ENCODE results near the gene CTTNBP2.

The CTTNBP2 gene

DNA sequence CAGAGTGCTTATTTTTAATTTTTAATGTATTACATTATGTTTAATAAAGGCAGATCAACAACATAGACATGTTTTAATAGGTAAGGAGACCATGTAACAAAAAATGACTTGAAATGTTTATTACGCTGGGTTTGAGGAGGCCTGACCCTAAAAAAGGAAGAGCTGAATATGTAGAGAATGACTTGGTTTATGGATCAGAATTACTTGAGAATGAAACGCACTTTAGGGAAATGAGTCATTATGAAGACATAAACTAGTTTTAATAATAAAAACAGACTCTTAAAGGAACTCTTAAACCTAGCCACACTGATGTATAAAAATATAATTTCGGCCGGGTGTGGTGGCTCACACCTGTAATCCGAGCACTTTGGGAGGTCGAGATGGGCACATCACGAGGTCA lies 56.5 kb downstream of the CTTNBP2 start:
- DNase-seq: no peak

DNA sequence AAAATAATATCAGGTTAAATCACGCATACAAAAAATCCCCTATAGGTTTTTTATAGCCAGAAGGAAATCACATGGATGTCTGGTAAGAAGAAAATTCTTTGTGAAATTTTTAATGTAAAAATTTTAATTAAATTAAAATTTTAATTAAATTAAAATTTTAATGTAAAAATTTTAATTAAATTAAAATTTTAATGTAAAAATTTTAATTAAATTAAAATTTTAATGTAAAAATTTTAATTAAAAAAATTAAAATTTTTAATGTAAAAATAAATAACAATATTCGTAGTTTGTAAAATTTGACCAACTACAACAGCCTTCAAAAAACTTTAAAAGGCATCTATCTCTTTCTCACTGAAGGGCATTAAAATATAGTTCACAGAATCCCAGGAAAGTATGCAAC lies 61.5 kb downstream of the CTTNBP2 start:
- DNase-seq: no peak

DNA sequence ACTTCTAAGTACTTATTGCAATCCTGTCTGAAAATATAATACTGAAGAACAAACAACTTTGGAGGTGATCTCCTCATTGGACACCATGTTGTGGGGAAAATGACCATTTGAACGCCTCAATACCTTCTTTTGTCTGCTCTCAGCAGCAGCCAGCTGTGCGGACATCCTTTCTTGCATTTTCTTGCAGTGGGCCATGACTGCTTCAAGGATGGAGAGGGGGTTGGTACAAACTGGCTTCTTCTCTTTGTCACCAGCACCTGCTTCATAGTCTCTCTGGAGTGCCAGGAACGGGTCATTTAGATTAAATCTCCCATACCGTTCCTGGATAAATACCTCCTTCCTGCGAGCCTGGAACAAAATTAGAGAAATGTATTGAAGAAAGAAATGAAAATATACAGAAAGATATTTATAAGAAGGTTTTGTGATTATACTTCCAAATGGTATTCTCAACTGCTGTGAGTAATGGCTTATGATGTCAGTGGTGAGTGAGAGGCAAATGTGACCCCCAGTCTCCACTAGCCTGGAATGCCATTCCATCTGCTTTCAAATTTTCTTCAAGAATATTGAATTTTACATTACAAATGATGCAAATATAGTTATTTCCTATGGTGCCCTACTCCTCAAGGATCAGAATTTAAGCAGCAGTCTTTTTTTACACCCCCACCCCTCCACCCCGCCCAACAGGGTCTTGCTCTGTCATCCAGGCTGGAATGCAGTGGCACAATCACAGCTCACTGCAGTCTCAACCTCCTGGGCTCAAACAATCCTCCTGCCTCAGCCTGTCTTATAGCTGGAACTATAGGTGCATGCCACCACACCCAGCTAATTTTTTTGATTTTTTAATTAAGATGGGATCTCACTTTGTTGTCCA lies 62.4 kb downstream of the CTTNBP2 start:
- DNase-seq: no peak

DNA sequence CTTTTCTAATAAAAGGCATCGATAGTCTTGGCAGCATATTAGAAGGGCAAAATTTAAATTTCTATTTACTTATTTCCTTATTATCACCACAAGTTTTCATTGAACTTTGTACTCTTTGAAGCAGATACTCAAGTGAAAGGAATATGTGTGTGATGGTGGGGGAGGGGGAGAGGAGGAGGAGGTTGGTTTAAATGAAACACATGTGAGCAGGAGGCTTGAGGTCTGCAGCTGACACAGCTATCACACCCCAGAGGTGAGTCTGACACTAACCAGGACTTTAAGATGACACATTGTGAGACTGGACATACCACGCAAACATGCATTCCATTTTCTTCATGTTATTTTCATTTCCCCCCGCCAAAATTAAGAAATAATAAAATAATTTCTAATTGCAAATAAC lies 63.3 kb downstream of the CTTNBP2 start:
- DNase-seq: no peak

DNA sequence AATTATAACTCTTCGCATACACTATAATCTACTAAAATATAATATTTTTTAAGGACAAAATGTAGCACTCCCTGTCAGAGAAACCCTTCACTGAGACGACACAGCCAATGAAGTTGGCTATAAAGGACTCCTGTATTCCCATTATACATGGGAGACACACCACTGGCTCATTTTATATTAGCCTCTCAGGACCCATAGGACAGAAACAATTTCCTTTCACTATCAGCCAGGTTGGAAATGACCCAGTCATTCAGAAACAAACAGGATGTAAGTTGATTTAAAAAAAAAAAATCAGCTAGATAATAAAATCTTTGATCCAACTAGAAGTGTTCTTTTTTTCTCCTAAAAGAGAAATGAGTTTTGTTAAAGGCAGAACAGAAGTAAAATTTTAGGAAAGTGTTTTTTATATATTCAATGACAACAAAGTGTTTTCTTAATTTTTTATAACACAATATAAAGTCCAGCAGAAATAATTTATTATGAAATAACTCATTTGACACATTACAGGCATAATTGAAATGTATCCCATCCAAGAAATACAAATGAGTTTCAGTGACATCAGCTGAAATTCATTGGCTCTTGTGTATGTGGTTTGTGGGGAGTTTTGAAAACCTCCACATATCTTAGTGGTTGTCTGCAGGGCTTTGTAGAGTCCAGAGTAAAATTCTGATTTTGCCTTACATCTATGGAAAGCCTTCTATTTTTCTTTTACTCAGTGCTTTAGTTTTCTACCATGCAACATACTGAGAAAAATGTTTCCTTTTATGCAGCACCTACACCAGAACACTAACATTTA lies 64.1 kb downstream of the CTTNBP2 start:
- DNase-seq: no peak

DNA sequence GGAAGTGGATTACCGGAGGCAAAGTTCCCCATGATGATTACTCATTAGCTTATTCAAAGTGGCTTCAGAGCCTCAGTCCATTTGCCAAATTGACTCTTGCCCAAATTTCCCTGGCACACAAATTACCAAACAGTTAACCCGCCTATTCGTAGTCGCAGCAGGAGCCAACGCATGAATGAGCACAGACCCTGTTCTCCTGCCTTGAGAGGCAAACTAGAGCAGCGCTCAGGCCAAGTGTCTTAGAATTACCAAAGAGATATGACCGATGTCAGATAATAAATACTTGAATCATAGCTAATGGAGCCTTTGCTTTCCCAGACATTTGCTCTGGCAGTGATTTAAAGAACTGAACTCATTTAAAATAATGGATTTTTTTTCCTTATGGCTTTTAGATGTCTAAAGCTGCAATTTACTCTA lies 64.9 kb downstream of the CTTNBP2 start:
- DNase-seq: peak; percentile 90

DNA sequence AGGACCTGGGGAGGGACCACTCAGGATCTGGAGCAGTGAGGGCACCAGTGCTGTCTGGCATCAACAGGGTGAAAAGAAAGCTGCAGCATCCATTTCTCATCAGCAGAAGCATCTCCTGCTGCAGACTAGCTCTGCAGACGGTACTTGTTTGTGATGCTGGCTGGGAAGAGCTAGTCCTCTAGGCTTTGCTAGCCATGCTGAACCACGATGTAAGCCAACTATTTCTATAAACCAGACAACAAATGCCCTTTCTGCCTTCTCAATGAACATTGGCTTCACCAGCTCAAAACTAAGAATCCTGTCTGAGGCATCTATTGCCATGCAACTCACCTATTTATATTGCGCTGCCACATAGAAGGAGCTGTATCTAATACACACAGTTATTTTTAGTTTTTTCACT lies 65.6 kb downstream of the CTTNBP2 start:
- no peak for DNase-seq

DNA sequence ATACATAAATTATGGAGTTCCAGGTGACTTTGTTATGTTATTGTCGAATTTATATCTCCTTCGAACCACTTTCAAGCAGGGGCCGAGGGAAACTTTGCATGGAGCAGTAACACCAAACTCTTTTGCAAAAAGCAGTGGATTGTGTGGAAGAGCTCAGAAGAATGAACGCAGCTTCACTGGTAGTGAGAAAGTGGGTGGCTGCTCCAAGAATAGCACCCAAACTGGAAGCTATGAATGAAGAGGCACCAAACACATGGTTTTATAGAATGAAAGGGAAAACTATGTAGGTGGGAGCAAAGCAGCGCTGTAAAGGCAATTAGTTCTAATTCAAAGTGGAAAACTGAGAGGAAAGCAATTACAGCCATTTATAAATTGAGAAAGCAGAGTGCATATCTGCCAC lies 67.2 kb downstream of the CTTNBP2 start:
- no peak for DNase-seq

DNA sequence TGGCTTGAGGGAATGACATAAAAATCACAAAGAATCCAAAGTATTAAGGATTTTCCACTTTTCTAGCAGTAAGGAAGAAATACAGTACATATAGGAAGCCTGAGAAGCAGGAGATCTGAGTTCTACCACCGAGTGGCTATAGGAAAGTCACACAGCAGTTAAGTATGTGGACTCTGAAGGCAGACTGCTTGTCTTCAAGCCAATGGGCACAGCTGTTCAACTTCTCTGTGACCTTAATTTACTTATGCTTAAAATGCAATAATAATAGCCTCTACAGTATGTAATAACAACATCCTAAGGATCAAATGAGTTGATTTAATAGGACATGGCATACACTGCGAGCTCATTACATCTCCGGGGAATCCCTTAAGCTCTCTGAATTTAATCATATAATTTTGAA lies 68.0 kb downstream of the CTTNBP2 start:
- no peak for DNase-seq

DNA sequence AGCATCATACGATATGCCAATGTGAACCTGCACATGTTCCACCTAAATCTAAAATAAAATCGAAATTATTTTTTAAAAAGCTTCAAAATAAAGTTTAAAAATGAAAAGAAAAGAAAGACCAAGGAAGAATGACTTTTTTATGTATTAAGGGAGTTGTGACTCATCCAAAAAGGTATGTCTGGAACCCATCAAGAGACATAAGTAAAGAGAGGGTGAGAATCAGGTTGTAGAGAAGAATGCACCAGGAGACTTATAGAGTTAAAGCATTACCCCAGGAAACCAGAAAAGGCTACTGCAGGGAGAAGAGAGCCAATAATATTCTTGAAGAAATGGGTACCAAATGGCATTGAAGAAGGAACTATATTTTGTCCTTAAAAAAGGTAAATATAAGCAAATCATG lies 69.8 kb downstream of the CTTNBP2 start:
- DNase-seq: no peak

DNA sequence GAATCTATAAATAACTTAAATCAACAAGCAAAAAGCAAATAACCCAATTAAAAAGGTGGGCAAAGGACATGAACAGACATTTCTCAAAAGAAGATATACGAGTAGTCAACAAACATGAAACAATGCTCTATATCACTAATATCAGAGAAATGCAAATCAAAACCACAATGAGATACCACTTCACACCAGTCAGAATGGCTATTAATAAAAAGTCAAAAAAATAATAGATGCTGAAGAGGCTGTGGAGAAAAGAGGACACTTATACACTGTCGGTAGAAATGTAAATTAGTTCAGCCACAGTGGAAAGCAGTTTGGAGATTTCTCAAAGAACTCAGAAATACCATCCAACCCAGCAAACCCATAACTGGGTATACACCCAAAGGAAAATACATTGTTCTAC lies 70.6 kb downstream of the CTTNBP2 start:
- no peak for DNase-seq

DNA sequence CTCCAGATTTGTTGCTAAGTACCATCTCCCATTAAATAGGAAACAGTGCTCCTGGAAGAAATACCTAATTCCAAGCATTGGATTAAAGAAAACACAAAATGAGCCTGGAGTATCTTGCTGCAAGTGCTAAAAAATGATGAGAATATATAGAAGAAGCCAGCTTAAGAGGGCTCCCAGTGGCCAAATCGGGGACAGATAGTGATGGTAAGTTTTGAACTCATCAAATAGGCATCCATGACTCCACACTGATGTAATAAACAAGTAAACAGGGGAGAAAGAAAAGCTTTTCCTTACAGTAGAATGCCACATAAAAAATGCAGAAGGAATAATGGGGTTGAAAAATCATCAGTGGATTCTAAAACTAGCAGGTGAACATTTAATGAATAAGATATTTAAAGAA lies 72.4 kb downstream of the CTTNBP2 start:
- DNase-seq: no peak

DNA sequence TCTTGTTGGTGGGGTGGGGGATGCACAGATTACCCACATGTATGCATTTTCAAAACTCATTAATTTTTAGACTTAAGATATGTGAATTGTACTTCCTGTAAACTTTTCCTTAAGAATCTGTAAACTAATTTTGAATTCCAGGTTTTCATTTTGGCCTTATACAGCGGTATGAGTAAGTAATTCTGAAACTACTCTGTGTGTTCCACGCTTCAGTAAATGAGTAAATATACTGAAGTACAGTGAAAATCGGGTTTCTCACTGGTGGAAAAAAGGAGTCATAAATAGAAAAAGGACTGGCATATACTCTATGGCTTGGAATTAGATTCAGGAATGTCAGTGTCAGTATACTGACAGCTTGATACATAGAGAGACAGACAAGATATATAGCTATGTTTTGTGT lies 72.8 kb downstream of the CTTNBP2 start:
- DNase-seq: no peak

DNA sequence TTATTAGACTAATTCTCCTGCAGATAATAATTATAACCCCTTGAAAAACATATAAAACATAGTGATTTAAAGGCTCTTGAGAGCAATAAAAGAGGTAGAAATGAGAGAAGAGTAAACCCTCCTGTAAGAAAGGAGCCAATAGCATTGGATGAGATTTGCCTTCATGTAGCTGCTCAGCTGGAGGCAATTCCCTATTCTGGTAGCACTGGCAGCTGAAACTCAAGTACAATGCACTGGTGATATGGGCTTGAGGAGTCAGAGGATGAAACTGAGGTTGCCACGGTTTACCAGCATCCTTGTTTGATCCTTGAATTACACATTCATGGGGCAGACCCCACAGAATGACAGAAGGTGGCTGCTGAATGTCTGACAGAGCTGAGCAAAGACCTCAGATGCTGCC lies 76.4 kb downstream of the CTTNBP2 start:
- DNase-seq: no peak

DNA sequence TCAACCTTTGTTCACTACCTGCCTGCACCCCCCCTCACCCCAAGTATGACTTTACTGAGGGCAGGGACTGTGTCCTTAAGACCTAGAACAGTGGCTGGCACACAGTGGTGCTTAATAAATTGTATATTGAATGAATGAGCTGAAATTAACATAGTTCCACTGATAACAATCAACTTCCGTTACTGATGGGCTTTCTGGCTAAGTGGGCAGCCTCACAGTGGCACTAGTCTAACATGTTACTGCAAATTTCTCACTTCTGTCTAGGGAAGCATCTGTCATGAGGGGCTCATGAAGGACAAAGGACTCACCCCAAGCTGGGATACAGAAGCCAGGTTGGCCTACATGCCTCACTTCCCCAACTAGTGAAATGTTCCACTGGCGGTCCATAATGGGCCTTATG lies 79.3 kb downstream of the CTTNBP2 start:
- DNase-seq: no peak

DNA sequence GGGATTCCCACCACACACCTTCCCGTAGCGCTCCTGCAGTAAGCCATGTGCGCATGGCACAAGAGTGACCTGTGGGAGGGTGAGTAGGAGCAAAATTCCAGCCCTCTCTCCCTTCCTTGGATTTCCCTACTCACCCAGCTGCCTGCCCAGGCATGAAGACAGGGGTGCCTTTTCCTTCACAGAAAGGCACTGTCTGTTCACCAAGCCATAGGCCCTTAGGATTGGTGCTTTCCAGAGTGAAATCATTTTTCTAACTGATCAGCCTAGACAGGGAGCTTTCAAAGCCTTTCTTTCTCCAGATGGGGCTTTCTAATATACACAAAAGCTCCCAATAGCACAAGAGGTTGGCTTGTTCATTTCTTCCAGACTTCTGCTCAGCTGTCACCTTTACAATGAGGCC lies 79.7 kb downstream of the CTTNBP2 start:
- no peak for DNase-seq

DNA sequence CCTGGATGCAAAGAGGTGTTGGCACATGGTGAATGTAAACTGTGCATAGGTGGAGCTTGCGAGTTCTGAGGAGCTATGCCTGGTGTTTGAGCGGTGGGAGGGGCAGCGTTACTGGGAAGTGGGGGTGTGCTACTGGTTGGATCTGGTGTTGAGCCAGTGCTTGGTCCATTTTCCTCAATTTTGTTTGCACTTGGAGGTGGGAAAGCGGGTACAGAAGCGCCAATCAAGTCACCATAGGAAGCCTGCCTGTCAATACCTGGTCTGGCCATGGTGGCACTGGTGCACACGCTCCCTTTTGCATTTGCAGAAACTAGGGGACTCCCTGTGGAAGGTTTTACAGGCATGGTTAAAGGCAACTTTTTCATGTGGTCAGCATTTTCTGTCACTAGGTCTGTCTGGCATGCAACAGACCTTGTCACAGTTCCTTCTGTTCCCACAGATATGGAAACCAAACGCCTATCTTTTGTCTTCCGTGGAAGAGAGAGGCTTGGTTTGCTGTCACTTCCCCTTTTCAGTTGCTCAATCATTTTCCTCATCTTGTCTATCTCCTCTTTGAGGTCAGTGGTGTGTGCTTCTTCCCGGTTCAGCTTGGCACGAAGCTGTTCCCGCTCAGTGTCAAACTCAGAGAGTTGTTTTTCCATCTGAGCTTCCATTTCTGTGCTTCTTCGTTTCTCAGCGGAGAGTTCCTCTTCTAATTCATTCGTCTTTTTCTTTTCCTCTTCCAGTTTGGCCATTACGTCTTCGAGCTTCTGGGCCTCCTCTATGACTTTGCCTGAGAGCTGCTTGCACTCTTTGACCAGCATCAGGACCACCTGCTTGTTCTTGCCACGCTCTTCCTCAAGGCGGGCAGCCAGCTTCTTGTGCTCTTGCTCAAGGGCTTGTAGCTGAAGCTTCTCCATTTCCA lies 81.1 kb downstream of the CTTNBP2 start:
- no peak for DNase-seq

DNA sequence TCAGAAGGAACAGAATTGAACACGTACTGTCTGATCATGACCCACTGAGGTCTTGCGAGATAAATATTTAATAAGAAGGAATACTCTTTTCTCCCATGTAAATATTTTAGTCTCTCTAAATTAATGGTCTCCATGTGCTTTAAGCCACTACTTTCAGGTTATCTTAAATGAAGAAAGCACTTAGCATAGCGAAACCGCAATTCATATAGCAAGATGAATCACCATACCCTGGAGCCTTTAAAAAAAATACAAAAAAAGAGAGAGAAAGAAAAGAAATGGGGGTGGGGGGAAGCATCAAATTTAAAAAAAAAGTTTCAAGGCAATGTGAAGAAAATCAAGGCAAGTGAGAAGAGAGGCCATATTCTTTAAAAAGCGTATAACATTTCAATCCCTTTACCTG lies 82.5 kb downstream of the CTTNBP2 start:
- DNase-seq: no peak

DNA sequence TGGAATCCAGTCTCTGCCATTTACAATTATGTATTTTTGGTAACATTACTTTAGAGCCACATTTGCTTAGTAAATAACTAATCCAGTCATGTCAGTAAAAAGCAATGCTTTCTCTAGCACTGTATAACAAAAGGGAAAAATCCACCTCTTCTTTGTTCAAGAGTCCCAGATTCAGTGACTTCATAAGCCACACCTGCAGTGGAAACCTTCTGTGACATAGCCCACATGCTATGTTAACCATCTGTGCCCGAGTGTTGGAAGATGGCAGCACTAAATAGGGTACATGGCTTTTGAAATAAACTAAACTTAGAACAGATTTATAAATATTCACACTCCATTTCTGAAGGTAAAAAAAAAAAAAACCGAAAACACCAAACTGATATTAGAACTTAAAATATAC lies 83.0 kb downstream of the CTTNBP2 start:
- DNase-seq: no peak

DNA sequence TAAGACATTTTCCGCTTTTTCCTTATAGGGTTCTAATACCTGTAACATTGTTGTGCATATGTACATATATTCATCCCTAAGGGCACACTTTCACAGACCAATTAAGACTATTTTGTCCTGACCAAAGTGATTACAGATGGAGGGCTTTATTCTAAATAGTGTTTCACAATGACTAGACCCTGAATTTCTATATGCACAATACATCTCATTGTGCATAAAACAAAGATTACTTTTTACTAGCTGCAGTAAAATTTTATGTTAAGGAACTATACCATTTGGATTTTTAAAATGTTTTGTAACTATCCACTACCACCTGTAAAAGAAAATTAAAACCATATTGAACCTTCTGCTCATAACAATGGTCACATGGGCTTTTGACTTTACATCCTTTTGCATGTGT lies 87.8 kb downstream of the CTTNBP2 start:
- no peak for DNase-seq

DNA sequence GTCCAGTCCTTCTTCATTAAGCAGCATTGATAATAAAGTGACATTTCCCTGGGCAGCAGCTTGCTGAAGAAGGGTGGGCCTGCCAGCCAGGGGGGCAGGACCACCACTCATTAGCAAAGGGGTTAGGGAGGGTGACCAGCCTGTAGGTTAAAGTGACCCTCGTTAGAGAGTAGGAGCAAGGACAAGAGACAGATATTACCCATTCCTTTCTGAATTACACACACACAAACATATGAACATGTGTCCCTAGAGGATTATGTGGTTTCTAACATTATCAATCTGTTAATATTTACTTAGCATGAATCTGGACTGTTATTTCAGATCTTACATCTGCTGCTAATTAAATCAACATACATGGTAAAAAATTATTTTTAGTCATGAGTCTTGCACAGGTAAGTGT lies 88.9 kb downstream of the CTTNBP2 start:
- no peak for DNase-seq

DNA sequence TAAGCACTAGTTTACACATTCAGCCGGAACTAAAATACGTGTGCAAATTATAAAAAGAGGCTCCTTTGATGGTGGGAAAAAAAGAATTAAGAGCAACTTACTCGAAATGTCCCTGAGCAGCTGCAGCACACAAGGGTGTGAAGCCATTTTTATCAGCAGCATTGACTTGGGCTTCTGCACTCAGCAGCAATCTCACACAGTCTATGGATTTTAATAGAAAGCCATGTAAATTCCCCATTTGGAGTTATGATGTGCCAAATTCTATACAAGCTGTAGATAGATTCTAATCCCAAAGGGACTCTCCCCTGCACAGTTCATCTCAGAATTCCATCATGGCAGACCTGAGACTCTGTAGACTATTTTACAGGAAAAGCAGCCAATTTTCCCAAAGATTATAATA lies 90.5 kb downstream of the CTTNBP2 start:
- no peak for DNase-seq

DNA sequence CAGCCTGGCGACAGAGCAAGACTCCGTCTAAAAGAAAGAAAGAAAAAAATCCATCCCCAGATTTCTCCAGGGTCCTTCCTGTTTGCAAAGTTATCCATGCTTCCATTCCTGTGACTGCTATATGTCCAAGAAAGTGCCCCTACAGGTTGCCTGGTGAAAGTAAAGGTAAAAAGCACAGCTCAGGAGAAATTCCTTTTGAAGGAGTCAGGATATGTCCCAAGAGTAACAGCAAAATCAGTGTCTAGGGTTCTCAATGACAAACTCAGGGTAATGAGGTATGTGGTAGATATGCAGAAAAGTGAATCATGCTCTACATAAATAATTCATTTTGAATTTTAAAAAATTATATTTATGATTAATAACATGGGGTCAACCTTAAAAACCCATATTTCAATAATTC lies 91.5 kb downstream of the CTTNBP2 start:
- no peak for DNase-seq

Data from NCI-H1105 (cell line).